ENCODE measurements around the gene DAB2IP. TPM values are rescaled to one million over a fixed set of nuclear protein-coding genes. Genes with fewer than 3 reads are reported as not detected.

Gene DAB2IP
- total RNA-seq, 2 donors from 2014 or later = 38.0 to 47.0 TPM

DNA sequence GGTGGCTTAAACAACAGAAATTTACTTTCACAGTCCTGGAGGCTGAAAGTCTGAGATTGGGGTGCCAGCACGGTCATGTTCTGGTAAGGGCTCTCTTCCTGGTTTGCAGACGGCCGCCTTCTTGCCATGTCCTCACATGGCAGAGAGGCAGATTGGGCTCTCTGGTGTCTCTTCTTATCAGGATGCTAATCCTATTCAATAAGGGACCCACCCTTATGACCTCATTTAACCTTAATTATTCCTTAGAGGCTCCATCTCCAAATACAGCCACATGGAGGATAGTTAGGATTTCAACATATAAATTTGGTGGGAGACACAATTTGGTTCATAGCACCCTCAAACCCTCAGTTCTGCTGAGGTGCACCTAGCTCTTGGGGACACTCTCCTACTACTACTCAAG lies 180.4 kb downstream of the DAB2IP start:
- no peaks in the 10 kb centered on the region for H3K27me3 ChIP-seq
- H3K36me3 ChIP-seq = no peaks in the 10 kb centered on the region
- no peaks in the 10 kb centered on the region for H3K4me1 ChIP-seq
- no peak overlapping the region for H3K27ac ChIP-seq
- TF ChIP-seq, protein P1, sequence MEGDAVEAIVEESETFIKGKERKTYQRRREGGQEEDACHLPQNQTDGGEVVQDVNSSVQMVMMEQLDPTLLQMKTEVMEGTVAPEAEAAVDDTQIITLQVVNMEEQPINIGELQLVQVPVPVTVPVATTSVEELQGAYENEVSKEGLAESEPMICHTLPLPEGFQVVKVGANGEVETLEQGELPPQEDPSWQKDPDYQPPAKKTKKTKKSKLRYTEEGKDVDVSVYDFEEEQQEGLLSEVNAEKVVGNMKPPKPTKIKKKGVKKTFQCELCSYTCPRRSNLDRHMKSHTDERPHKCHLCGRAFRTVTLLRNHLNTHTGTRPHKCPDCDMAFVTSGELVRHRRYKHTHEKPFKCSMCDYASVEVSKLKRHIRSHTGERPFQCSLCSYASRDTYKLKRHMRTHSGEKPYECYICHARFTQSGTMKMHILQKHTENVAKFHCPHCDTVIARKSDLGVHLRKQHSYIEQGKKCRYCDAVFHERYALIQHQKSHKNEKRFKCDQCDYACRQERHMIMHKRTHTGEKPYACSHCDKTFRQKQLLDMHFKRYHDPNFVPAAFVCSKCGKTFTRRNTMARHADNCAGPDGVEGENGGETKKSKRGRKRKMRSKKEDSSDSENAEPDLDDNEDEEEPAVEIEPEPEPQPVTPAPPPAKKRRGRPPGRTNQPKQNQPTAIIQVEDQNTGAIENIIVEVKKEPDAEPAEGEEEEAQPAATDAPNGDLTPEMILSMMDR (IDR thresholded peaks at IDR 0.05) = no peak
- no peak overlapping the region for H3K4me3 ChIP-seq
- H3K9me3 ChIP-seq = no peaks in the 10 kb centered on the region
- no peak for DNase-seq (ENCODE audit: low spot score)

DNA sequence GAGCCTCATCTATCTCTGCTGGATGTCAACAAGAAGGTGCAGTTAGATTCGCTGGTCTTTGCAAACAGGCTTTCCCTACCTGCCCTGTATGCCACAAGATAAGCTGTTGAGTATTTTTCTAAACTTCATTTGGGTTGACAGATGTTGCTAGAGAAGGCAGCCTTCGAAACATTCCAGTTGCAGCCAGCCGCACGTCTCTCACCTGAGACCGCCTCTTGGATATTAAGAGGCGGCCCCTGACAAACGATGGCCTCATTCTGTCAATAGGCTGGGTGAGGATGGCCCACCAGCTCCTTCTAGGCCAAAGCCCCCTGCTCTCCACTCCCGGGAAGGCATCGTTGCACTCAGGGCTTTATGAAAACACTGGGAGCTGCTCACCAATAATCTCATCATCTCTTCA lies 181.6 kb downstream of the DAB2IP start:
- no peaks in the 10 kb centered on the region for H3K9me3 ChIP-seq
- H3K36me3 ChIP-seq = no peaks in the 10 kb centered on the region
- TF ChIP-seq, protein P1 (IDR thresholded peaks at IDR 0.05) = no peak
- no peak overlapping the region for H3K4me3 ChIP-seq
- H3K27me3 ChIP-seq = no peaks in the 10 kb centered on the region
- DNase-seq (ENCODE audit: low spot score) = no peak
- no peaks in the 10 kb centered on the region for H3K4me1 ChIP-seq
- no peak overlapping the region for H3K27ac ChIP-seq

Other genes starting within 250 kb of the DAB2IP start
- gene GGTA1, start 151.8 kb upstream of the DAB2IP start, total RNA-seq = 10 to 100 TPM; 11.6 to 15.2 TPM

Measured in right atrium auricular region (tissue), 2 donors.